ENCODE results near the gene CYREN.
"Not testable (repeated sequence)": the region's sequence is repeated elsewhere in the genome, so short reads cannot be mapped to it uniquely, and the experiment has no call there.

The CYREN gene

DNA sequence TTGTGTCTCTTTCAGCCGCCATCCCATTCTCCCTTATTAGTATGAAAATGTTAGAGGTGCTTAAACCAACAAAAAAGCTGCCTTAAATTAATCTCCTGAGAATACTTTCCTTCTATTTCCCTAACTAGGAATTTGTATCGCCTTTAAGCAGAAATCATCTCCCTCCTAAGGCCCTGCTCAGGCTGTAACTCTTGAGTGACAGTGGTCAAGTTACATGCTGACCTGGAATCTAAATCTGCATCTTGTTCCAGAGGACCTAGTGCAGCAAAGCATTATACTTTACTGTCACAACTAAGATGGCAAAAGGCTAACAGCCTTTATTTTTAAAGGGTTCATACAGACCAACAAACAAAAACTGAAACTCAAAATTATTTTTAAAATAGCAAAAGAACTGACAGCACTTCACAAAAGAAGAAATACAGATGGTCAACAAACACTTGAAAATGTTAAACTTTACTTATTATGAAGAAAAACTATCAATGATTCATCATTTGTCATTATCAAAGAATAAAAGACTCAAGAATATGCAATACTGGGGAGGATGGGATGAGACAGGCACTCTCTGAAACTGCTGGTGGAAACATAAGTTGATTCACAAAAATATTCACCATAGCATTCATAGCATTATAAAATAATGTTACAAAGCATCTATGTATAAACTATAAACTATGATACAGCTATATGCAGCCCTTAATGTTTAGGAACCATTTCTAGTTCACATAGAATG, 11.0 kb downstream of the CYREN start:
- no peak for DNase-seq (ENCODE audit: low read depth in 2 of 2)

DNA sequence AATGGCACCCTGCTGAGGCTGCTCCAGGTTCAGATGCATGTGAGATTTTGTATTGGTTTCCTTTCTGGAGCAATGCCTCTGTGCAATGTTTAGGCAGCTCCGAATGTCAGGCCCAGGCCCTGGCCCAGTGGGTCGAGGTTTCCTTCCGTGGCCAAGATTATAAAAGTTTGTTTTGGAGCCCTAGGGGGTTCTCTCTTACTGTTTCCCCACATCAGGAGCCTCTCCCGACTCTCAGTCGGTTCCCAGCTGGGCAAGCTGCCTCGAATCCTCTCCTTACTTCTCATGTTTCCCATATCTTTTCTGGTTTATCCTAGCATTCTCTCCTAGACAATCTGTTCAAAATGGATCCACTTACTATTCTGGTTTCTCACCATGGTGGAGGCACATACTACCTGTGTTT, 11.6 kb downstream of the CYREN start:
- no peak for DNase-seq (ENCODE audit: low read depth in 2 of 2)

DNA sequence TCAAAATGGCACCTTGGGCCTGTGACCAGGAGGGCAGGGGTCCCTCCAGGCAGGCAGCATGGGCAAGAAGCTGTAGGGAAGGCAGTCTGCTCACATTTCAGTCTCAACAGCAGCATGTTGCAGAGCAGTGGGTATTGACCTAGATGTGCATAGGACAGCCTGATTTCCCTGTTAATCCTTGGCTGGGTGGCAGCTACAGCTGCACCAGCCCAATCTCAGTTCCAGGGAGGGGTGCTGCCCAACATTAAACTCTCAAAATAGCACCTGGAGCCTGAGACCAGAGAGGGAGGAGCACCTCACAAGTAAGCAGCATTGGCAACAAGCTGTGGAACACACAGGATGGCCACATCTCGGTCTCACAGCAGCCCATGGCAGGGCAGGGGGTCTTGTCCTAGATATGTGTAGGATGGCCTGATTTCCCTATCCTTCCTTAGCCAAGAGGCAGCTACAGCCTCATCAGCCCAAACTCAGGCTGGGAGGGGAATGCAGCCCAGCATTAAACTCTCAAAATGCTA, 12.3 kb downstream of the CYREN start:
- DNase-seq (ENCODE audit: low read depth in 2 of 2), result no peak

DNA sequence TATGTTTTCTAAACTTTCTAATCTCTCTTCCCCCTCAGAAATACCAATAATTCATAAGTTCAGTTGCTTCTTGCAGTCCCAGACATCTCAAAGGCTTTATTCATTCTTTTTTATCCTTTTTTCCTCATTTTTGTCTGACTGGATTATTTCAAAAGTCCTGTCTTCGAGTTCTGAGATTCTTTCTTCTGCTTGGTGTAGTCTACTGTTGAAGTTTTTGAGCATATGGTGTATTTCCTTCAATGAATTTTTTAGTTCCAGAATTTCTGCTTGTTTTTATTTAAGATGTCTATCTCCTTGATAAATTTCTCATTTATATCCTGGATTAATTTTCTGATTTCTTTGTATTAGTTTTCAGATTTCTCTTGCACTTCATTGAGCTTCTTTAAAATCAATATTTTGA, 14.2 kb downstream of the CYREN start:
- no peak for DNase-seq (ENCODE audit: low read depth in 2 of 2)

DNA sequence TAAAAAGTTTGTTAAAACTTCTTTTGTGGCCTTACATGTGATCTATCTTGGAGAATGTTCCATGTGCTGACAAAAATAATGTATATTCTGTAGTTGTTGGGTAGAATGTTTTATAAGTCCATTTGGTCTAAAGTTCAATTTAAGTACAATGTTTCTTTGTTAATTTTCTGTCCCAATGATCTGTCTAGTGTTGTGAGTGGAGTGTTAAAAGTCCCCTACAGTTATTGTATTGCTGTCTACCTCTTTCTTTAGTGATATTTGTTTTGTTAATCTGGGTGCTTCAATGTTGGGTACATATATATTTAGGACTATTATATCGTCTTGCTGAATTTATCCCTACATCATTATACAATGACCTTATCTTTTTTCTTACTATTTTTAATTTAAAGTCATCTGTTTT, 15.8 kb downstream of the CYREN start:
- no peak for DNase-seq (ENCODE audit: low read depth in 2 of 2)

DNA sequence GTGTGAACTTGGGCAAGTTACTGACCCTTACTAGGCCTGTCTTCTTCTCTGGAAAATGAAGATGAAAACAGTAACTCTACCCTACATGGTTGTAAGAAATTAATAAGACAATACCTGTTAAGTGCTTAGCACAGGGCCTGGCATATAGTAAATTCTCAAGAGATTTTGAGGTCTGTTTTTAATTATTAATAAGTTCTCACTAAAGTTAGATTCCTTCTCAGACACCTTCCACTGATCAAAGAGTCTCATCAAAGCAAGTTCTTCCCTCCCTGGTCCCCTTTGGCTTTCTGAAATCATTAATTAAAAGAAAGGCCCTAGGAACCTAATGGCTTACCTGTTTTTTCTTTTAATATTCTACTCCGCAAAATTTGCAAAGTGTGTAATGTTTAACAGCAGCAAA, 18.1 kb downstream of the CYREN start:
- DNase-seq (ENCODE audit: low read depth in 2 of 2), result no peak

DNA sequence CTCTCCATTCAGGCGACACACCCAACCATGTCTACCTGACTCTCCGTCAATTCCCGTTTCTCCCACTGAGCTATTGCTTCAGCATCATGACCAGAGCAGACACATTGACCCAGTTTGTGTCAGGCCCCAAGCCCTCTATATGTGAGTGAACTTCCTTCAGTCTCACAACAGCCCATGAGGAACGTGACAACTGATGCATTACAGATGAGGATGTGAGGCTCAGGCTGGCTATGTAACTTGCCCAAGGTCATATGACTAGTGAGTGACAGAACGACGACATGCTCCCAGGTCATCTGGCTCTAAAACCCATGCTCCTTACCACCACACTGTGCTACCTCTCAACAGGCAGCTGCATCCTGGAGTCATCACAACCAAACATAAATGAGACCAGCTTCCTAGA, 19.0 kb downstream of the CYREN start:
- DNase-seq (ENCODE audit: low read depth in 2 of 2), result no peak

DNA sequence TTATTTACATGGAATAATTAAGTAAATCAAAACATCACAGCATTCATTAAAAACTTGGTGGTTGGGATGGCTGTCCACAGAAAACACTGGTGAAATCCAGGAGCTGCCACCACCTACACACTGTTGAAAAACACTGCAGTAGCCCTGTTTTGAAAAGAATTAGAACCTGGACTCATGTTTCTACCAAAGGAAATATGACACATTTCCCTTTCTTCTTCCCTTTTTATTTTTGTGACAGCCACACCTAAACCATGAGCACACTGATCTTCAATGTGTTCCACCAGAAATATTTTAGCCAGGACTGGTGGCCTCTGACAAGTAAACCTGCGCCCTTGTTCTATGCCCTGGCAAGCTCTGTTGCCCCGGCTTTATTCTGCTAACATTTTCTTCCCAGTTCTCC, 19.4 kb downstream of the CYREN start:
- DNase-seq (ENCODE audit: low read depth in 2 of 2), result no peak

DNA sequence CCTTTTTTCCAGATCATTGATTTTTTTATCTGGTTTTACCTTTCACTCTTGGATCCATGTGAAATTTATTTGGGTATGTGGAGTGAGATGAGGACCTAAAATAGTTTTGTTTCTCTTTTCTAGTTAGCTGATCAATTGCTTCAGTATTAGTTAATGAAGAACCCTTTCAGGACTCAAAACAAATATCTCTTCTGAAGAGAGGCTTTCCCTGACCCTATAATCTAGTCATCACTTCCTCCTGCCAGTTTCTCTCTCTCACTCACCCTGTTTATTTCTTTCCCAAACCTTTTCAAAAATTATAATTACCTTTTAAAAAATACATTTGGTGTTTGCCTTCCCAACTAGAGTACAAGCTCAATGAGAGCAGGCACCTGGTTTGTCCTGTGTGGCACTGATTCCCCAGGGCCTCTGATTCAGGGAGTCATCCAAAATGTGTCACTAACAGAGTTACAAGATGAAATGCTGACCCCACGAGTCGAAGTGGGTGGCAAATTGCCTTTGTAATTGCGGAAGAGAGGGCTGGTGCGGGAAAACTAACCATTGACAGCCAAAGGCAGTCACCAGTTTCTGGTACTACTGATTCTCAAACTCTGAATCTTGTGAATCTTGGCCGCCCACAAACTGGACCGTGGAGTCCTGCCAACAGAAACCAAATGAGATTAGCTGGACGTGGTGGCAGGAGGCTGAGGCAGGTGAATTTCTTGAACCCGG, 20.3 kb downstream of the CYREN start:
- no peak for DNase-seq (ENCODE audit: low read depth in 2 of 2)

DNA sequence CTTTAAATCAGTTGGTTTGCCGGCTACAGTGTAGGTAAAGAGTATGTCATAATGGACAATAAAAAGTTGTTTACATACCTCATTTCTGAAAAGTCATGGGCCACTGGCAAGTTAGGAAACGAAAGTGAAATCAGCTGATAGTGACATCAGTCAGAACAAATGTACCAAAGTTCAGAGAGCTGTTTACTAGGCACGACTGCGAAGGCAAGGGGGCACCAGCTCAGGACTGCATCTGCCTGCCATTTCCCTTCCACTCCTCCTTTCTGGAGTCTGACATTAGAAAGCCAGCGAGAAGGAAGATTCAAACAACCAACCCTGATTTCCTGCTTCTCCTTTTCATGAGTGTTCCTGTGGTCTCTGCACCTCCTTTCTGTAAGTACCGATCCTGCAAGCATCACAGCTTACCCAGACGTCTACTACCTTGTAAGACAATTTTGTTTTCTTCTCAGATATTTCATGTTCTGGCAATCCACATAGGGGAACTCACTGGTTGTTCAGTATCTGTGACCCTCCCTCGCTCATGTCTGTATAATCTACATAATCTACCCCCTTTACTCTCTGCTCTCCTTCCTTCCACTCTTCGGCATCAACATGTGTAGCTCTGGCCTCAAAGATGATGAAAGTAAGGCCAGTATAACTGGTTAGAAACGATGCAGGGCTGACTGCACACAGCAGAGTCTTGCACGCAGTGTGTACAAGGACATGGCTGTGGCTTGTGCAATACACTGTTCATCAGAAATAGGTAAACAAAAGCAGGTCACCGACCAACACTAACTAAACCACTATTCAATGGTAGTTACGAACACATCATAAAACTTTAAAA, 22.4 kb downstream of the CYREN start, which contains the start of gene TMEM140:
Gene TMEM140, plus strand, starts transcription at position 174 of the 823 bp plus-strand sequence. CDS start 16,370 bp downstream, outside the sequence.
- DNase-seq (ENCODE audit: low read depth in 2 of 2), result peak; percentile 32 to 55

DNA sequence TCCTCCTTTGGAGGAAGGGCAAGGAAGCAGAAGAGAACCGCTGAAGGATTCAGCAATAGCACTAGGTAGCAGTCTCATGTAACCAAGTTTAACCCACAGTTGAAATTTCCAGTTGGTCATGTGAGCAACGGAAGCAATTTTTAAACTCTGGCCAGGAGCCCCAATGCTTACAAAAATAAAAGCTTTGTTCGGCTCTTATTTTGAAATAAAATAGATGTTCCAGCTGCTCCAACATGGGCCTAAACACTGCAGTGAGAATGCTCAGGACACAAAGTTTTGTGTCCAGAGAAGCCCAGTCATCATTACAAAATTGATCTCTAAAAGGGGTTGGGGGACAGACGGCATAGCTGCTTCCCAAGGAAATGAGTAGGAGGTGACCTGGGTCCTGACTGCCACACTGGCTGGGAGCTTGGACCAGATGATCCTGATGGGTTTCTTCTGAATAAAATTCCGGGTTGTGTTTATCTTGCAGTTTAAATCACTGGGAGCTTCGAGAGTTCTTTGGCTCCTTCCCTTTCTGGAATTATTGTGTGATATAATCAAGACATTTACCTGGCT, 23.1 kb downstream of the CYREN start:
- DNase-seq (ENCODE audit: low read depth in 2 of 2), result no peak

DNA sequence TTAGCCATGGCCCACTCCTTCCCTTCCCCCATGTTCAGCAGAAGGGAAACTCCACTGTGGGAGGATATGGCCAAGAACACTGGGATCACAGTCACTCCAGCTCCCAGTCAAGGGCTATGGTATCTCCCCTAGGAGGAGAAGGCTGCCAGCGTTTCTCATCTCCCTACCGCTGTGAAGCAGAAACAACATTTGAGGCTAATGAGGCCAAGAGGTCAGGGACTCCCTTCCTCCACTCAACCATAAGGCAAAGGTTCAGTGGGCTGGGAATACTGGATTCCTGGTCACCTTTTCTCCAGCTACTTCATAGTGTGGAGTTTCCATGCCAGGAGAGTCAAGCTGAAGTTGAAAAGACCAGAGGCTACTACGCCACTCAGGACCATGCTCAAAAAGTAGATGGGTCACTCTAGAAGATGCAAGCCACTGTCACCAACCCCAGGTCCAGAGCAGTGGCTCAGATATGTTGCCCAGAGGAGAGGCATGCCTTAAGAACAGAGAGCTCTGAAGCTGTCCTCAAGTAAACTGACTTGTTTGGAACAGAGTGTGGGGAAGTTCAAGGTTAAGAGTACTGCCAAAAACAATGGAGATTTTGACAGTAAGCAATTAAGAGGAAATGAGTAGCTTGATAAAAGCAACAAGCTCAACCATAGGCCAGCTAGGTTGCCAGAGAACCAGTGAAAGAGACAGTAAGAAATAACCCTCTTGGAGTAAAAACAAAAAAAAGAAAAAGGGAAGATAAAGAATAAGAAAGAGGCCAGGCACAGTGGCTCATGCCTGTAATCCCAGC, 26.4 kb downstream of the CYREN start:
- DNase-seq (ENCODE audit: low read depth in 2 of 2), result no peak

DNA sequence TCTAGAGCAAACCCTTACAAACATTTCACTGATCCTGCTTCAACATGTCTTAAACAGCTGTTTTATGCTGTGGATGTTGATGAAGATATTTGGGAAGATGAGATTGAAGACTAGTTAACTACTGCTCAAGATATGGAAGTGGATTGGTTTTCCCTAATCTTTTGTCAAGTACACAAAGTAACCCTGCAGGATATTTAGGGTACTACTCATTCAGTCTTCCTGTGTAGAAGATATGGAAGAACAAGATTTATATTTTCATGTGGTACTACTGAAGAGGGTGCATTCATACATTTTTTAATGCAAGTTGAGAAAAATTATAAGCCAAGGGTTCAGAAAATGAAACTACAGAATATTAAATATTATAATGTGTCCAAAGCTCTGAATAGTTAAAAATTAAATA, 40.9 kb downstream of the CYREN start:
- DNase-seq (ENCODE audit: low read depth in 2 of 2), result no peak

DNA sequence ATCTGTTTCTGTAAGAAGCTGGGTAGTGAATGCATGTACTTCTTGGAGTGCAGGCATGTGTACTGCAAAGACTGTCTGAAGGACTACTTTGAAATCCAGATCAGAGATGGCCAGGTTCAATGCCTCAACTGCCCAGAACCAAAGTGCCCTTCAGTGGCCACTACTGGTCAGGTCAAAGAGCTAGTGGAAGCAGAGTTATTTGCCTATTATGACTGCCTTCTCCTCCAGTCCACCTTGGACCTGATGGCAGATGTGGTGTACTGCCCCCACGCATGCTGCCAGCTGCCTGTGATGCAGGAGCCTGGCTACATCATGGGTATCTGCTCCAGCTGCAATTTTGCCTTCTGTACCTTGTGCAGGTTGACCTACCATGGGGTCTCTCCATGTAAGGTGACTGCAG, 41.6 kb downstream of the CYREN start:
- no peak for DNase-seq (ENCODE audit: low read depth in 2 of 2)

DNA sequence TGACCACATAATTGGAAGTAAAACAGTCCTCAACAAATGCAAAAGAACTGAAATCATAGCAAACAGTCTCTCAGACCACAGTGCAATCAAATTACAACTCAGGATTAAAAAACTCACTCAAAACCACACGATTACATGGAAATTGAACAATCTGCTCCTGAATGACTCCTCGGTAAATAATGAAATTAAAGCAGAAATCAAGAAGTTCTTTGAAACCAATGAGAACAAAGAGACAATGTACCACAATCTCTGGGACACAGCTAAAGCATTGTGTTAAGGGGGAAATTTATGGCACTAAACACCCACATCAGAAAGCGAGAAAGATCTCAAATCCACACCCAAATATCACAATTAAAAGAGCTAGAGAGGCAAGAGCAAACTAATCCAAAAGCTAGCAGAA, 45.9 kb downstream of the CYREN start:
- not testable (repeated sequence) for DNase-seq (ENCODE audit: low read depth in 2 of 2)

DNA sequence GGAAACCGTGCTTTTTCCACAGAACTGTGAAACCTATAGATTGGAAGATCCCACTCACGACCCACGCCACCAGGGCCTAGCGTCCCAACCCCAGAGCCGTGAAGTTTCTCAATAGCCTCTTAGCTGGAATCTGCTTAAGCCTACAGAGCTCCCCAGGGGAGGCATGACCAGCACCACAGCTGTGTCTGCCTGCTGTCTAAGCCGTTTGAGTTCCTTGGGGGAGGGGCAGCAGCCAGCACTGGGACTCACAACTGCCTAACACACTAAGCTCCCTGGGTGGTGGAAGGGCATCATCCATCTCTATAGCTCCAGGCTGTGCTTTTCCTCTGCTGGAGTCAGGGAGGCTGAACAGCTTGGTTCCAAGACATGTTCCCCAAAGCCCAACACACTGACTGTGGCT, 48.6 kb downstream of the CYREN start:
- no peak for DNase-seq (ENCODE audit: low read depth in 2 of 2)

DNA sequence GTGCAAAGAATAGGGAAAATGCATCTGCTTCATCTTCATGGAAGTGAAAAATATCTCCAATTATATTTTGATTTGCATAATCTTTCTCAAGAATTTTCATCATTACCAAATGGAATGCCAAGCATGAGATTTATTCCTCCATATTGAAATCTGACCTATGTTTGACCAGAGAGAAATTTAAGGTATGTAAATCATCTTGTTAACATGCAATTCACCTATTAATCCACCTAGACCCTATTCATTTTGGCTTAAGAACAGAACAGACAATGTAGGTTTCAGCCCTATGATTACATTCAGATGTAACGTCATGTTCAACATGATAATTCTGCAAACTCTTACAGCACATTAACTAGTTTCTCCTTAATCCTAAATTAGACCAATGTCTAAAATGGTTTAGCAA, 53.4 kb downstream of the CYREN start:
- DNase-seq (ENCODE audit: low read depth in 2 of 2), result no peak
